Glomerular visceral epithelial cell (primary cell): ENCODE results near the gene AFAP1L2.
A peak's percentile ranks its signal among the peaks of the same experiment; 100 is the strongest.

ENCODE experiments used
- DNase-seq: peaks from one replicate; pipeline ENCODE4 v3.0.0-alpha.2; 2016; ENCODE audit errors: extremely low spot score

Gene AFAP1L2

DNA sequence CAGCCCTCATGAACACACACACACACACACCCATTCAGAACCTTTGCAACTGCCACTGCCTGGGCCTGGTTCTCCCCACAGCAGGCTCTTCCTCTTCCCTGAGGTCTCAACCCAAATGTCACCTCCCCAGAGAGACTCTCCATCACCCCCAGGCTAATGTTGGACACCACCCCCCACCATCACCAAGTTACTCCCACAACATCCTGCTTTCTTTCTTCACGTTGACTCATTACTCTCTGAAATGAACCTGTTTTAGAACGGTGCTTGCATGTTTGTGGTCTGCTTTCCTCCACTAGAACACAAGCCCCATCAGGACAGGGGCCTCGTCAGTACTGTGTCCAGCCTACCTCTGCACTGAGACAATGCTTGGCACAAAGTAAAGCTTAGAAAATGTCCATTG, 16.0 kb downstream of the AFAP1L2 start:
- peak; percentile 35 for DNase-seq

DNA sequence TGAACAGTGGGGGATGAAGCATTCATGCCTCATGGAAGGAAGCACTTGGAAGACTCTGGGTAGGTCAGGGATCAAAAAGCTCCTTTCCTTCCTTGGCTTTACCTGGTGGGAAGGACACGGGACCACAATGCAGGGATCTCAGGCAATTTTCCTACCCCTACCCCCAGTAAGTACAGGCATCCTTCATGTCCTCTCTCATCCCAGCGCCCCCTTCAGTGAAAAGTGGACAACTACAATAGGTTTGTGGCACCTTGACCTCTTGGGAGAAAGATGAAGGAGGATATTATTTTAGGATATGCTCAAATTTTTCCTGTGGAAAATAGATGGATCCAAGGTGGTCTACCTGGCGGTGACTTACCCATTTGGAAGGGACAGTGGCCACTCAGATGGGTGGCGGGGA, 16.5 kb downstream of the AFAP1L2 start:
- no peak for DNase-seq

DNA sequence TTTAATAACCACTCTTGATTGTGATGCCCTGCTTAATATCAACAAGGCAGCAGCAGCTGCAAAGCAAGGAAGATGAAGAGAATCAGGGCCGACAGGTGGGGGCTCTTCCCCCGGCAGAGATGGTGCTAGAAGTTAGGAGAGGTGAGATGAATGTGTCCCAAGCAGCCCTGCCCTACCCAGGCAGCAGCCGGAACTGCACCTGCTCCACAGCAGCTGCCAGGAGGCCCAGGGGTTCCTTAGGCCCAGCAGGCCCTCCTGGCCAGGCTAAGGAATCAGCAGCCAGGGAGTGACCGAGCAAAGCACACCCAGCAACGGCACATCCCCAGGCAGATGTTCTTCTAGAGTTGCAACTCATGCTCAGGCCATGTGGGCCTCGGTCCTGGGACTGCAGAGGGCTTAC, 17.9 kb downstream of the AFAP1L2 start:
- no peak for DNase-seq

DNA sequence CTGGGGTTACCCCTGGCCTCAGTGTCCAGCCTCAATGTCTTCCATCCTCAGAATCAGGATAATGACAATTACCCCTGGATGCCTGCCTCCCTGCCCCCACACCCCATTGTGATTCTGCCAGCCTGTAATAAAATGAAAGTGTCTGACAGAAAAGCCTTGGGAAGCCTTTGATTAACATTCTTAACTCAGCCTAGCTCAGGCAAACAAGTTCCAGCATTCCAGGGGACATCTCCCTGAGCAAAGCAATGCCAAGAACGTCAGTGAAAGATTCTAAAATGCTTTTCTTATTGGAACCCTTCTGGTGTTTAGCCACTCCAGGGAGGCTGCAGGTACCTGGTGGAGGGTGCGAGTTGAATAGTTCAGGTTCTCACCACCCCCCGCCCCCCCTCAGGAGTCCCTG, 18.7 kb downstream of the AFAP1L2 start:
- no peak for DNase-seq

DNA sequence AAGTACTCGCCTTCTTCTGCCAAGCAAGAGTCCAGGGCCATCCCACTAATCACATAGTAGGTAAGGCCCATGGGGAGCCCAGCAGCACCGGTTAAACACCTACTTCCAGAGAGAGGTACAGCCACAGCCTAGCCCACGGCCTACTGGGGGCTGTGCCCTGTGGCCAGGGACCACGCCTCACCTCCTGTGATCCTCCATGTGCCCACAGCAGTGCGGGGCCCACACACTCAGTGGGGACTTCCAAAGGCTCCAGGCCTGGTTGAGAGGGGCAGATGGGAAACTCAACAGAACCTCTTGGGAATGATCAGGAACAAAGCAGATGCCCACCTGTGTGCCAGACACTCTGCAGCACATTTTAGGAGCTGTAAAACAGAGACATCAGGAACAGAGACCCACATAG, 19.7 kb downstream of the AFAP1L2 start:
- DNase-seq, result no peak

DNA sequence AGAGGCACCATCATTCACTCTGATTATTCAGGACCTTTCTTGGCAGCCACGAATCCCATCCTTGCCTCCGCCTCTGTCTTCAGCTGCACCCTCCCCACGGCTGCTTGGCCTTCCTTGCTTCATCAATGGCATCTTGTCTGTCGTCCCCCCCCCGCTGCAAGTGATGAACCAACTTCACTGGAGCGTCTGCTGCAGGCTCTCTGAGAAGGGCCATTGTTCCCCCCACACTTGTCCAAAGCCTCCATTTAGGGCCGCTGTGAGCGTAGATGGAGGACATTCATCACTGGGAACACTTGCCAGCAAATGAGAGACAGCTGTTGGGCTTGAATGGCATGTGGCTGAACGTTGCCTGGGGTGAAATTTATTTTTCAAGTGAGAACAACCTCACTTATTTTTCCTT, 20.1 kb downstream of the AFAP1L2 start:
- no peak for DNase-seq

DNA sequence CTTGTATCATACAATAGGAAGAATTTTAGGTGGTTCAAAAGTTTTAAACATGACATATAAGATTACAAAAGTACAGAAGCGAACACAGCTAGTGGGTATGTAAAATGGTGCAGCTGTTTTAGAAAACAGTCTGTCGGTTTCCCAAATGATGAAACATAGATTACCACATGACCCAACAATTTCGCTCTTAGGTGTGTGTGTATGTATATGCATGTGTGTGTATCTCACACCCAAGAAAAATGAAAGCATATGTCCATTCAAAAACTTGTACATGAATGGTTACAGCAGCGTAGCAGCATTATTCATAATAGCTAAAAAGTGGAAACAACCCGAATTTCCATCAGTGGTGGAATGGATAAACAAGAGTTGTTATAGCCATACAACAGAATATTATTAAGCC, 23.5 kb downstream of the AFAP1L2 start:
- no peak for DNase-seq

DNA sequence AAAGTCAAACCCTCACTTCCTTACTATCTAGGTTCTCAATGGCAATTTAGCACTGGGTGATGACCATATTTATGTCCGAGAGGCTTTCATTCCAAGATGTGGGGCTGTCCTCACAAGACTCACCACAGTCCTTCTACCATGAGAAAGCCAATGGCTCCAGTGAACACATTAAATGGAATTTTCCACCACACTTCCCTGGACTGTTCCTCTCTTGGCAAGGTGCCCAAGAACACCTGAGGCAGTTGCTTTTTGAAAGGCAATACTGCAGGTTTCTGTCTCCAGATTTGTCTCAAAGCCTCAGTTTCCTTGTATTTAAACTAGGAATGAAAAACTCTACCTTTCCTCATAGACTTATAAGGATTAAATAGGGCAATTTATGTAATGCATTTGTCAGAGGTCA, 24.2 kb downstream of the AFAP1L2 start:
- no peak for DNase-seq

DNA sequence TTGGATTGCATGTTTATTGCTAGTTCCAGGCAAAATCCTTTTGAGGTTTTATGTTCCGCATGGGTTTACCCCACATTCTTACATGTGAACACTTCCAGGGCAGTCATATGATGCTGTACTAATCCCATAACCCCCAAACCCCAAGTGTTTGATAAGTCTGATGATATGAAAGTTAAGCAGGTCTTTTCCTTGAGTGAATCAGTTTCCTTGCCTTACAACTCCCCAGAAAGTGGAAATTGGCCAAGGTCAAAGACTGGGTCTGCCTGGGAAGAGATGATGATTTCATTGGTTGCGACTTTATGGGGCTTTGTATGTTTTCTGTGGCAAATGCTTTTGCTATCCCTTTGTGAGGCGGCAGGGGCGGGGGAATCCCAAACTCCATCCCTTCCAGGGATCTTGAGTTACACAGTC, 24.7 kb downstream of the AFAP1L2 start:
- DNase-seq, result no peak

DNA sequence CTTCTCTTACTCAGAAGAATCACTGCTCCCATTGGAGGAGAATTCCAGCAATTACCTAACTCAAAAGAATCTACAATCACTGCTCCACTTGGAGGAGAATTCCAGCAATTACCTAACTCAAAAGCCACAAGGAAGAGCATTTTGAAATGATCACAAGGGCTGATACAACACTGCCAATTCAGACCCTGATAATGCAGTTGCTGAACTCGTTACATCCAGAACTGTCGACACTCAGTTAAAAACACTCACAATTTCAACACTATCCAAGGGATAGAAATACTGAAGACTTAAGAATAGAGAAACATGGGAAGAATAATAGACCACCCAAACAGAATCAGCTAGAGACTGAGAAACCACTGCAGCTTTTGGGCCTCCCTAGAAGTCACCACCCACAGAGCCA, 27.8 kb downstream of the AFAP1L2 start:
- DNase-seq, result no peak

DNA sequence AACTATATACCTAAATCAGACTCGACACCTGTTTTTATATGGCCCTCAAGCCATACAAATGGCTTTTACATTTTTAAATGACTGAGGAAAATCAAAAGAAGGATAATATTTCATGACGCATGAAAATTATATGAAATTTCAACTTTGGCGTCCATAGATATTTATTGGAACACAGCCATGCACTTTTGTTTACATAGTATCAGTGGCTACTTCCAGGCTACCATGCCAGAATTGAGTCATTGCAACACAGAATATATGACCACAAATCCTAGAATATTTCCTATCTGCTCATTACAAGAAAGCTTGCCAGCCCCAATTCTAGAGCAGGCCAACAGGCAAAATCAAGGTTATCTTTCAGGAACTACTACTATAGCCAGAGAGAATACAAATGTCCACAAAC, 29.3 kb downstream of the AFAP1L2 start:
- DNase-seq, result no peak

DNA sequence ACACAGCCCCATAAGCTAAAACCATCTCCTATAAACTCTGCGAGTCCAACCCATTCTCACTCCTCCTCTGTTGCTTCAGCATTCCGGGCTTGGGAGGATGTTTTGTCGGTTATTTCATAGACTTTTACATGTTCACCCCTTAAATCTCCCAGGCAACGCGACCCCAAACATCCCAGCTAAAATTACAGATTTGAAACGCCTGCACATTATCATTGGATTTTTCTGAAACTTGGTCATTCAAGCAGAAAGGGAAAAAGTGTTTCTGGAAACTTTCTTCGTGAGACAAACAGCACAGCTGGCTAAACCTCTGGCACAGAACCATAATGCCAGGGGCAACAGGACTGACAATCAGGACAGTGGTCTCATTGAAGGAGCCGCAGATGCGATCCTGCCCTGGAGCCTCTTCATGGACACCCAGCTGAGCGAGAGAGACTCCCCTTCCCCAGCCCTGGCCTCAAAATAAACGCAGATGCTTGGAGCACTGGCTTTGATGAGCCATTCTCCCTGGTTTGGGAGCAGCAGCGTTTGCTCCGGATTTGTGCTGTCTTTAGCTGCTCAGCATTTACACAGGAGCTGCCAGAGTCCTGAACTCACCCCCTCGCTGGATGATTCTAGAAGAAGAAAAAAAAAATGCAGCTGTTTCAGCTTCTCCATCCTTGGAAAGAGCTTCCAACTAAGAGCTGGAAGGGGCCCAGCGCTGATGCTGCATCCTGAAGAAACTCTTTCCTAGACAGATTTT, 30.1 kb downstream of the AFAP1L2 start:
- DNase-seq, result no peak

DNA sequence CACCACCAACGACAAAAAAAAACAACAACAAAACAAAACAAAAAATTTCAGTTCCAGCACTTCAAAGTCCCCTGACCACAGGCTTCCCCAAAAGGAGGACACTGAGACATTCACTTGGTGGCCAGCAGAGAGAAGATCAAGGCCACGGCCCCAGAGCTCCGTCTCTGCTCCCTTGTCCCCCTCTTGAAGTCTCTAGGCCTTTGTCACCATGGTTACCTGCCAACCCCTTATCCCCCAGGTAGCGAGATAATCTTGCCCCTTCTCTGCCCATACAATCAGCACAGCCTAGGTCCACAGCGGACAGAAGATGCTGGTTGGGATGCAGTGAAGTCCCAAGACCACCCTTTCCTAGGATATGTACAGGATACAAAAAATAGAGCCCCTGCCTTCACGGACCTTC, 30.7 kb downstream of the AFAP1L2 start:
- DNase-seq, result no peak

DNA sequence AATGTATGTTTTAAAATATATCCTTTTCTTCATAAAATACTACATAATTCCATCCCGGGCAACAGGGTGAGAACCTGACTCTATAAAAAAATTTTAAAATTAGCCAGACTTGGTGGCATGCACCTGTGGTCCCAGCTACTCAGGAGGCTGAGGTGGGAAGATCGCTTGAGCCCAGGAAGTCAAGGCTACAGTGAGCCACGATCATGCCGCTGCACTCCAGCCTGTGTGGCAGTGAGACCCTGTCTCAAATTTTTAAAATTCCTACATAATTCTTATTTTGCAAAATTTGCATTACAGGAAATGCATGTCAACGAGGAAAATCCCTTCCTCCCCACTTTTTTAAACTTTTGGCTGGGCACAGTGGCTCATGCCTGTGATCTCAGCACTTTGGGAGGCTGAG, 31.3 kb downstream of the AFAP1L2 start:
- no peak for DNase-seq

DNA sequence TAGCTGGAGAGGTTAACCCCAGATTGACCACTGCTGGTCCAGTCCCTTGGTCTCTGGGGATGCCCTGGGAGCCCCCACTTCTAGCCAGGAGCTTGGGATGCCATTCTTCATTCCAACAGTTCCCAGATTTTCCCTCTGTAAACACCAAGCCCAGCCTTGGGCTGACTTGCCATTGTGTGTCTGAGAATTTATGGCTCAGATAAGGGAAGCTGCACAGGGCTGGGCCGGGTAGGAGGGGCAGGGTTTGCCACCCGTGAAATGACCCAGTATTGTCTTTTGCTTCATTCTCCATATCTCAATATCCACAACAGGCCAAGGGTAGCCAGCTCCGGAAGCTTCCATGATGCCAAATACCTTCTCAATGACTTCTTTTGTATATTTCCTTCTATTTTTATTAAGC, 32.1 kb downstream of the AFAP1L2 start:
- DNase-seq, result no peak

DNA sequence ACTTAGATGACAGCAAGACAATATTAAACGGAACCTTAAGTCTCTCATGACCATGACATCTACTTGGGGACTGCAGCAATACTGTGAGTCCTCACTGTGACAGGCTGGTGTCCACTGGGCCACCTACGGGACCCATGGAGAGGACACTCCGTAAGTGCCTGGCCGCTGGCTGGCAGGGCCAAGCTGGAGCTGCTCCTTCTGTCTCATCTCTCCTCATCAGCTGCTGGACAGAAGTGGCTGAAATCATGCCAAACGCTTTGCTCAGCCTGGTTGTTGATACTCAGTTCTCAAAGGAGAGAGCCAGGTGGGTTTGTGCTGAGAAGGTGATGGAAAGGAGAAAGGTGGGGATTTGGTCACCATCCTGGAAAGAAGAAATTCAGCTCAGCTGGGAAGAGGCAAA, 33.3 kb downstream of the AFAP1L2 start:
- no peak for DNase-seq

DNA sequence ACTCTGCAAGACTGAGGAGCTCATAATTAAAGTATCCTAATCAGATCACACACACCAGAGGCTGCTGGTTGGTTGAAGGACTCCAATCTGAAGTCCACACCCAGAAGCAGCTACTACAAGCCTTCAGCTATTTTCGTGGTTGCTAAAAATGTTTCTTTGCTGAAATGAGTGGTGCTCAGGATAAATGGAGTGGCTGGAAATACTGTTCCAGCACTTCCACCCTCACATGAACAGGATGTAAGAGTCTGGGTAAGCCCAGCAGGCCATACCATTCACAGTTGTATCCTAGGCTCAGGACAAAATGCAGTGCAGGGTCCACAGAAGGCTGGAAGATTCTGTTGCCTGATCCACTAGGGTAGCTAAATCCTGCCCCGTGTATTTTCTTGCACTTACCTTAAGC, 34.1 kb downstream of the AFAP1L2 start:
- DNase-seq, result no peak

DNA sequence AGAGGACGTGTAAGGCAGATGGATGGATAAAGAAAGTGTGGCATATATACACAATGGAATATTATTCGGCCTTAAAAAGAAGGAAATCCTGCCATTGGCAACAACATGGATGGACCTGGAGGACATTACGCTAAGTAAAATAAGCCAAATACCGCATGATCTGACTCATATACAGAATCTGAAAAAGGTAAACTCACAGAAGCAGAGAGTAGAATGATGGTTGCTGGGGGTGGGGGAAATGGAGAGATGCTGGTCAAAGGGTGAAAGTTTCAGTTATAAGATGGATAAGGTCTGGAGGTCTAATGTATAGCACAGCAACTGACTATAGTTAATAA, 36.3 kb downstream of the AFAP1L2 start:
- DNase-seq, result no peak

DNA sequence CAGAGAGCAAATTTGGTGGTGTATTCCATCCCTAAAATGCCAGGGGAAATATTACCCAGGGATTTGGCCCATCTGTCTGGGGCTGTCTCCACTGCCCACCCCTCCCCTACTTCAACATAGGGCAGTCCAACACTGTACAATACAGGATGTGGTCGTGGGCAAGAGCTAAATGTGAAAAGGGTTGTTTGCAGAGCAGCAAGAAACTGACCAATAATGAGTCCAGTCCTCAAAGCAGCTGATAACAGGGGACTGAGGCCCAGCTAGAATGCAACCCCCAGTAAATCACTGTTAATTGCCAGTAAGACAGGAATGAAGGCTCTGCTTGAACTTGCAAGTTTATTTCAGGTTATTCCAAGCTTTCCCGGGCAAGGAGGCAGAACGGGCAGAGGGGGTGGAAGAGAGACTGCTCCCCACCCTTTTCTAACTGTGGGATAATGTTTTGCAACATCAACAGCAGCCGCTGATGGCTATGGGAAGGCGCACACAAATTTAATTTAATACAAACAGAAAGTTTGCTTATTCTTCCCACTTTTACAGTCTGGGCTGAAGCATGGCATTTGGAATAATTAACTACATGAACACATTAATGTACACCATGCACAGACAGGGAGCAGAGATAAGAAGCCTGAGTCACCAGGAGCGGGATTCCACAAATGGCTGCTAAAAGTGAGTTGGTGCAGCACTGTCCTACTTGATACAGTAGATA, 36.8 kb downstream of the AFAP1L2 start:
- peak; percentile 63 for DNase-seq

DNA sequence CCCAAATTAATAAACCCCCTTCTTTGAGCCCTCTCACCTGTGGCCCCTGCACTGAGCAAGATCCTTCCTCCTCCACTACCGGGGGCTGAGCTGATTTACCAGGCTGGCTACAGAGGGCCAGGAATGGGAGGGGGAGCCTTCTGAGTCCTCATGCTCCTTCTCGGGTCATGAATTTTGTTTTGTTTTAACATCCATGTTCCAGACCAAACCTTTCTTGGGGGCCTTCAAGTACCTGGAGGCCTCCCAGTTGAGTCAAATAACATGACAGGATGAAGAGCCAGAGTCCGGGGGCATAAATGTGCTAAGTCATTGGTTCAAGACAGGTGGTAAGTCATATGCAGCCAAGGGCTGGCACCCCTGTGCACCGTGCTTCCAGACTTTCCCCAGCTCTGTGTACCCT, 39.6 kb downstream of the AFAP1L2 start:
- DNase-seq, result no peak

DNA sequence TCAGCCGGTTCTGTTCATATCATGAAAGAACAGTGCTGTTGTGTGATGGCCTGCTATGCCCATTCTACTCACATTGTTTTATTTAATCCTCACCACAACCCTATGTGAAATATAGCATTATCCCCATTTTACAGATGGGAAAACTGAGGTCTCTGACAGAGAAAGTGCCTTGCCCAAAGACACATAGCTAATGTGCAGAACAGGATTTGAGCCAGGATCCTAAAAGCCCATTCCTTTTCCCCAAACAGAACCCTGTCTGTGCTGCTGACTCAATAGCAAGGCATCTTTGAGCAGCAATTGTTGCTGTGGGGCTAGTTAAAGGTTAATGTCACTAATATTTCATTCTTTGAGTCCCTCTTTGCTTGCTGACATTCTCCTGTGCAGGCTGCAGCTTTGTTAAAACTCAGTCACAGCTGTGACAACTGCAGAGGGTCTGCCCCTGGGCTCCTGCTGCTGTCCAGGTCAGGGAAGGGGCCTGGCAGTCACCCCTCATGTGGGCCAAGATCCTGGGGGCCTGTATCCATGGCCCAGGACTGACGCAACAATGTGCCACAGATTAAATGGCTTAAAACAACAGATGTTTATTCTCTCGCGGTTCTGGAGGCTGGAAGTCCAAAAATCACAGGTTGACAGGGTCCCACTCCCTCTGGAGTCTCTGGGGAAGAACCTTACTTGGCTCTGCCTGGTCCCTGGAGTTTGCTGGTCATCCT, 40.4 kb downstream of the AFAP1L2 start:
- peak; percentile 70 for DNase-seq

DNA sequence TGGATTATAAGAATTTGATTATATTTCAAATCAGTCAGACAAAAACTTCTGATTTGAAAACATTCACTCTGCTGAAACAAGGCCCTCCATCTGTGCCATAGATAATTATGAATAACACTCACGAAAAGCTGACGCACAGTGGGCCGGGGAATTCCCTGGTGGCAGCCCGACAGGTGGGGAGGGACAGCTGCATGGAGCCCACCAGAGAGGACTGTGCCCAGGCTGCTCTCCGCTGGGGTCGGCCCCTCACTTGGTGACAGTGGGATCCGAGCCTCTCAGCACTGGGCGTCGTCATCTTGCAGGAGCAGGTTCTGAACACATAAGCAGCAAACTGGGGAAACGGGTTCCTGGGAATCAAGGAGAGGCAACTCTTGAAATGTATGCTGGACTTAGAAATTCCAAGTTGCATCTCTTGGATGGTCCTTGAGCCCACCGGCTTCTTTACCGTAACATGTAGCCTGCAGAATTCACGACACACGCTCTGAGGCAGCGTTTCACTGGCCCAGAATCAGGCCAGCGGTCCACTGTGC, 41.4 kb downstream of the AFAP1L2 start:
- DNase-seq, result no peak

DNA sequence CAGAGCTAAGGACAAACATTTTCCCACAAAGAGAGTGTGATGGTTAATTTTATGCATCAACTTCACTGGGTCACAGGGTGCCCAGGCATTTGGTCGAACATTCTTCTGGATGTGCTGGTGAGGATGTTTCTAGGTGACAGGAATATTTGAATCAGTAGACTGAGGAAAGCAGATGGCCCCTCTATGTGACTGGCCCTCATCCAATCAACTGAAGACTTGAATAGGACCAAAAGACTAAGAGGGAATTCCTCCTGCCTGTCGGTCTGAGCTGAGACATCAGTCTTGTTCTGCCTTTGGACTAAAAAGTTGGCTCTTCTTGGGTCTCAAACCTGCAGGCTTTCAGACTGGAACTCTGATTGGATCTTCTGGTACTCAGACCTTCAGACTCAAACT, 44.4 kb downstream of the AFAP1L2 start:
- DNase-seq, result no peak
